Type B pancreatic cell (in vitro differentiated cells): ENCODE results near the gene ADAT3. TPM values are rescaled to one million over a fixed set of nuclear protein-coding genes. Genes with fewer than 3 reads are reported as not detected.
A peak's percentile ranks its signal among the peaks of the same experiment; 100 is the strongest.

ENCODE experiments used
- DNase-seq: peaks from one replicate; pipeline ENCODE4 v3.0.0; 2021; ENCODE audit warnings: mixed read lengths; ENCODE audit not compliant: unreplicated experiment; ENCODE audit errors: extremely low spot score
- H3K27ac Mint-ChIP-seq: 2 replicates; pipeline ENCODE4 v1.8.0; 2021; ENCODE audit warnings: mild to moderate bottlenecking, mixed read lengths
- H3K27me3 Mint-ChIP-seq: 2 replicates; pipeline ENCODE4 v1.8.0; 2021; ENCODE audit warnings: mixed read lengths
- H3K36me3 Mint-ChIP-seq: 2 replicates; pipeline ENCODE4 v1.8.0; 2021; ENCODE audit warnings: mixed read lengths
- H3K4me1 Mint-ChIP-seq: one replicate; pipeline ENCODE4 v1.8.0; 2021; ENCODE audit warnings: mixed read lengths; ENCODE audit not compliant: unreplicated experiment
- H3K4me3 Mint-ChIP-seq: 2 replicates; pipeline ENCODE4 v1.8.0; 2021; ENCODE audit warnings: mild to moderate bottlenecking, mixed read lengths
- H3K9me3 Mint-ChIP-seq: 2 replicates; pipeline ENCODE4 v1.8.0; 2021; ENCODE audit warnings: mixed read lengths
- CTCF ChIP-seq: fragments of 200-600 bp; sonication (generic); conservative IDR thresholded peaks from 2 replicates; pipeline ENCODE4 v1.5.0; 2021; ENCODE audit warnings: antibody characterized with exemption, mild to moderate bottlenecking
- total RNA-seq: library from RNA; stranded (reverse); gene quantifications from 2 replicates; pipeline ENCODE4 v1.2.1, GENCODE V29; 2021; ENCODE audit warnings: low replicate concordance

The ADAT3 gene
- total RNA-seq, 1 donor from 2014 or later, result 12.1 TPM

GRCh38 chr19:1865172-1866010 lies 39.8 kb upstream of the ADAT3 start:
- peaks cover 15% of the 10 kb centered on the region for H3K27me3 Mint-ChIP-seq
- H3K9me3 Mint-ChIP-seq, result no peaks in the 10 kb centered on the region
- H3K4me1 Mint-ChIP-seq, result peaks cover 7% of the 10 kb centered on the region
- DNase-seq, result no peak
- TF ChIP-seq CTCF, result no peak
- H3K36me3 Mint-ChIP-seq, result no peaks in the 10 kb centered on the region
- no peak overlapping the region for H3K27ac Mint-ChIP-seq
- H3K4me3 Mint-ChIP-seq, result peak overlapping the region; percentile 79

- no peak overlapping the region for H3K27ac Mint-ChIP-seq
- DNase-seq, result no peak
- H3K36me3 Mint-ChIP-seq, result no peaks in the 10 kb centered on the region
- H3K4me1 Mint-ChIP-seq, result peaks cover under 1% of the 10 kb centered on the region
- H3K4me3 Mint-ChIP-seq, result no peak overlapping the region
- no peaks in the 10 kb centered on the region for H3K9me3 Mint-ChIP-seq
- peaks cover 7% of the 10 kb centered on the region for H3K27me3 Mint-ChIP-seq
- TF ChIP-seq CTCF, result no peak
Observed at GRCh38 chr19:1866693-1867348, 38.4 kb upstream of the ADAT3 start.

- no peak overlapping the region for H3K27ac Mint-ChIP-seq
Observed at GRCh38 chr19:1867349-1867724, 37.9 kb upstream of the ADAT3 start.

GRCh38 chr19:1868971-1869370 lies 36.2 kb upstream of the ADAT3 start:
- H3K27me3 Mint-ChIP-seq, result no peaks in the 10 kb centered on the region
- peaks cover 3% of the 10 kb centered on the region for H3K4me1 Mint-ChIP-seq
- no peaks in the 10 kb centered on the region for H3K36me3 Mint-ChIP-seq
- no peak for TF ChIP-seq CTCF
- no peak overlapping the region for H3K4me3 Mint-ChIP-seq
- no peaks in the 10 kb centered on the region for H3K9me3 Mint-ChIP-seq
- DNase-seq, result no peak
- H3K27ac Mint-ChIP-seq, result no peak overlapping the region

More at GRCh38 chr19:1867349-1867724, 37.9 kb upstream of the ADAT3 start:
- H3K36me3 Mint-ChIP-seq, result no peaks in the 10 kb centered on the region
- H3K4me1 Mint-ChIP-seq, result no peaks in the 10 kb centered on the region
- no peaks in the 10 kb centered on the region for H3K9me3 Mint-ChIP-seq
- DNase-seq, result no peak
- peaks cover 2% of the 10 kb centered on the region for H3K27me3 Mint-ChIP-seq
- H3K4me3 Mint-ChIP-seq, result peak overlapping the region; percentile 39
- no peak for TF ChIP-seq CTCF

- H3K4me1 Mint-ChIP-seq, result peaks cover 16% of the 10 kb centered on the region
- no peak for TF ChIP-seq CTCF
- H3K27ac Mint-ChIP-seq, result no peak overlapping the region
- H3K9me3 Mint-ChIP-seq, result no peaks in the 10 kb centered on the region
- no peak for DNase-seq
- no peaks in the 10 kb centered on the region for H3K36me3 Mint-ChIP-seq
- H3K4me3 Mint-ChIP-seq, result no peak overlapping the region
- no peaks in the 10 kb centered on the region for H3K27me3 Mint-ChIP-seq
Observed at GRCh38 chr19:1871140-1871597, 34.0 kb upstream of the ADAT3 start.
